HG02938 (cell line): Measurements from ENCODE around the gene ERC1.

Experiments used
- ATAC-seq: cut with Tn5 transposase; IDR thresholded peaks from one replicate; pipeline ENCODE4 v1.9.1; 2021; ENCODE audit warnings: mild to moderate bottlenecking, moderate library complexity; ENCODE audit not compliant: unreplicated experiment

ERC1 gene

DNA sequence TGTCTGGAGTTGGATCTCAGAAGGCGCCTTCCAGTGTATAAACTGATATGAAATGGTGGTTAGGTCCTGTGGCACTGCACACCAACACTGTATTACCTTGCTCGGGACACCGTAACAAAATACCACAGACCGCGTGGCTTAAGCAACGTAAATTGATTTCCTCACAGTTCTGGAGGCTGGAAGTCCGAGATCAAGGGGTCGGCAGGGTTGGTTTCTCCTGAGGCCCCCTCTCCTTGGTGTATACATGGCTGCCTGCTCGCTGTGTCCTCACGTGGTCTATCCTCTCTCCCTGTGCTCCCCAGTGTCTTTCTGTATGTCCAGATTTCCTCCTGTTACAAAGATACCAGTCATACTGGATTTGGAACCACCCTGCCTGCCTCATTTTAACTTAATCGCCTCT is 475.0 kb downstream of the ERC1 start:
- ATAC-seq: no peak

DNA sequence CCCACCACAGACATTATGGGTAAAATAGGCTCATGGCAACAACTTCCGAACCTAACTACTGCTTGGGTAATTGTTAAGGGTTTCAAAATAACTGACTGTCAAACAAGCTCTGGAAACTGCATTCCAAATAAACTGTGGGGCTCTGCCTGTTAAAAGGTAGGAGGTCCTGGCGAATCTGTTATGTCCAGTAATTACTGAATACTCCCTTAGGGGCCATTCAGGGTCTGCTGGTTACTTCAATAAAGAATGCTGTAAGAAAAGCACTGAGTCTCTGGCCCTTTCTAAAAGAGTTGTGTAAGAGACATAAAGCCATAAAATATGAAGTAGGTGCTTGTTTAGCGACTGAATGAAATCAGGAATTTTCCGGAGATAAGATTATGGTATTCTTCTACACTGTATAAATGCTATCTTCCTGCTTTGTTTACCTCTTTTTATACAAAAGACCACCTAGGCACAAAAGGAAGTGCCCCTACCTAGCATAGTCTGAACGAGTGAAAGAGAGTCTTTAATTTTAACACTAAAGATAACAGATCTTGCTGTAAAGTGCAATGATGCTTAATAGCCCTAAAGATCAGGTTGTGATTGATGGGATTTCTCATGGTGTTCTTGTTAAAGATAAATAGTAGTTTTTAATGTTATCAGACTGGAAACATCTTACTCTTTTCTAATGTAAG is 475.6 kb downstream of the ERC1 start:
- ATAC-seq: no peak

DNA sequence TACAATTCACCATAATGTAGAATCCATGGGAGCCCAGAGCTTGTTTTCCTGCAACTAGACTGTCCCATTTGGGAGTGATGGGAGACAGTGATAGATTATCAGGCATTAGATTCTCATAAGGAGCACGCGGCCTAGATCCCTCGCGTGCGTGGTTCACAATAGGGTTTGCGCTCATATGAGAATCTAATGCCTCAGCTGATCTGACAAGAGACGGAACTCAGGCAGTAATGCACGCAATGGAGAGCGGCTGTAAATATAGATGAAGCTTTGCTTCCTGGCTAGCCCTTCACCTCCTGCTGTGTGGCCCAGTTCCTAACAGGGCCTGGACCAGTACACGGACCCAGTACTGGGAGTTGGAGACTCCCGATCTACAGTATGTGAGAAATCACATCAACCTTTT is 476.7 kb downstream of the ERC1 start:
- ATAC-seq: no peak

DNA sequence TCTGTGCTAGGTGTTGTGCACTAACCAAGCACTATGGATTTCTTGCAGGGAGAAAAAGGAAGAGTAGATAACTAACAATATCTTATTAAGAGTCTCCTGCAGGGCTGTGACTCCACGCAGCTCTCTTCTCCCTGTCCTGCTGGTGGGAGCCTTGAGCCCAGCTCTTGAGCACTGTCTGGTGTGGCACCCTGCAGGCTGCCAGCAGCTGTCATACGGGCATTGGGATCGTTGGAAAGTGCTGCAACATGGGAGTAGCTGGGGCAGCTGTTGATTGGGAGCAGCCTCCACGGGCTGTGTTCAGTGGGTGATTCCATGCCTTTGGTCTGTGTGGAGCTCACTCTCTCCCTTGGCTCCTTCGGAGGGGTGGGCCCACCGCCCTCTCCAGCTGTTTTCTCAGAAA is 478.0 kb downstream of the ERC1 start:
- no peak for ATAC-seq

DNA sequence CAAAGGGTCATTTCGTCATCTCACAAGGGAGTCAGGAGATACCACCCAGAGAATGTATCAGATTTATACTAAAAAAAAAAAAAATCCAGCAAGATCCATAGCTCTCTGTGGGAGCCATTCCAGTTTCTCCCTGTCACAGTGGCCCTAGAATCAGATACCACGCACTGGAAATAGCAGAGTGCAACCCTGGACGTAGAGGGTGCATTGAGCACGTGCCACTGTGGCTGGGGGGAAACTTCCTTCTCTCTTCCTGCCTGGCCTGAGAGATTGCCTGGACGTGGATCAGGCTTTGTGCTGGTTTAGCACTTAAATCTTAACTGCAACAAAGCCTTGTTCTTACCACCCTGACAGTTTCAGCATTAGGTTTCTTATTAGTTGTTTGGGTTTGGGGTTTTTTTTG is 479.0 kb downstream of the ERC1 start:
- ATAC-seq: no peak

DNA sequence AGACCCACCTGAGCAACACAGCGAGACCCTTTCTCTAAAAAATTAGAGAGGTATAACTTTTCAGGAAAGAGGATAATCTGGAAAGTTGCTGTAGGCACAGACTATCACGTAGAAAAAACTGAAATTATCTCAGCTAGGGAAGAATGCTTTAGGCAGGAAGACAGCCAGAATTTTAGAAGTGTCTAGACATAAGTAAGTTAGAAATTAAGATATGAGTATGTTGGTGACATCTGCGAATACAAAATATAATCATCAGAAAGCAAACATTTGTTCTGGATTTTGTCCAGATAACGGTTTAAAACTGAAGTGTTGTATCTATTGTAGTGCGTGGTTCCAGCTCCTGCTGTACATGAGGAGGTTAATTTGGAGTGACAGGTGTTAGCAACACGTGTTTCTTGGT is 480.2 kb downstream of the ERC1 start:
- ATAC-seq: no peak

DNA sequence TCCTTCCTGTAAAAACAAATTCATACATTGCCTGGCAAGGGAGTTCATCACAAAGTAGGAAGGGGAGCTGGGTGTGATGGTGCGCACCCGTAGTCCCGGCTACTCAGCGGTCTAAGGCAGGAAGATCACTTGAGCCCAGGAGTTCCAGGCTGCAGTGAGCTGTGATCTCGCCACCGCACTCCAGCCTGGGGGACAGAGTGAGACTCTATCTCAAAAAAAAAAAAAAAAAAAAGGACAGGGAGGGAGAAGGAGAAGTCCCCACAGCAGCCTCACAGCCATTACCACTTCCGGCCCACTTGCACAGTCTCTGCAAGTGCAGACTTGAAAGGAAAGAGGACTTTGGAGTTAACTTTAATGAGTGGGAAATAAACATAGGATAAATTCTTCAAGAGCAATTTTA is 482.4 kb downstream of the ERC1 start:
- no peak for ATAC-seq

DNA sequence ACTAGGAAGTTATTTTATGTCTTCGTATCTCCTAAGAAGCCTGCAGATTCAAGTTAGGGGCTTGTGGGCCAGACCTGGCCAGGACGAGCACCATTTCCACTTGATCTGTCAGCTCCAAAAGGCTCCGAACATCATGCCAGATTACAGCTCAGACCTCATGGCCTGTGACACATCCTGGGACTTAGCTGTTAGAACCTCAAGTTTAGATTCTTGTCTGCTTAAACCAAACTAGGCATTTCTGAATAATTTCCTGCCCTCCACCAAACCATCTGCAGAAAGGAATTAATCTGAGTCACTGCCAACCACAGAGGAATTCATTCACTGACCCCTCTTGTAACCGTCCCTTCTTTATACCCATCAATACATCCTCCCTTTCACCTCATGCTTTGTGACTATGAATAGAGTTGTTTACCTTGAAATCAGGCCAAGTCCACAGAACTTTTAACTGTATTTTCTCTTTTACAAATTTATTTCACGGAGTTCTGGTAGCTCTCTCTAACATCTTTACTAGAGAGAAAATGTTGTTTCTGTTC is 483.1 kb downstream of the ERC1 start:
- no peak for ATAC-seq

DNA sequence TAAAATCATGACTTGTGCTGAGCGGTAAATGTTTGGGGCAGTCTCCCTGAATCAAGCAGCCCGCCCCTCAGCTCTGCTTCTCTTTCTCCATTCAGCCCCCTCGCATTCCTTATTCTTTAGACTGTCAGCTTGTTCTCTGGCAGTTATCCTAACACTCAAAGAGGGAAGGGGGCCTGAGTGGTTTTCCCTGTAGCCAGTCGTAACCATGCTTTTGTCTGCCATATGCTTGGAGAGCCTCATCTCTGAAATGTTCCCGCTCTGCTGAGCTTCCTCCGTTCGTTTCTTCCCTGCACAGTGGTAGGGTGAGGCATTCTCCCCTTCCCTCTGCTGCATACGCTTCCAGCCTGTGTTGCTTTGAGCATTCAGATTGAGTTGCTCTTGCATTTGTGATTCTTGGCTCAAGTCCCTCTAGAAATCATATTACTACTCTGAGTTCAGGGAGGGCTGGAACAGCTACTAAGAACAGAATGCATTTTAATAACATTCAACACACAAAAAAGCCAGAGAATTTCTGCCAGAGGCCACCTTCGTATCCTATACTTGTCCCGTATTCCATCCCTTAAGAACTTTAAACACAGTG is 483.6 kb downstream of the ERC1 start:
- ATAC-seq: no peak

DNA sequence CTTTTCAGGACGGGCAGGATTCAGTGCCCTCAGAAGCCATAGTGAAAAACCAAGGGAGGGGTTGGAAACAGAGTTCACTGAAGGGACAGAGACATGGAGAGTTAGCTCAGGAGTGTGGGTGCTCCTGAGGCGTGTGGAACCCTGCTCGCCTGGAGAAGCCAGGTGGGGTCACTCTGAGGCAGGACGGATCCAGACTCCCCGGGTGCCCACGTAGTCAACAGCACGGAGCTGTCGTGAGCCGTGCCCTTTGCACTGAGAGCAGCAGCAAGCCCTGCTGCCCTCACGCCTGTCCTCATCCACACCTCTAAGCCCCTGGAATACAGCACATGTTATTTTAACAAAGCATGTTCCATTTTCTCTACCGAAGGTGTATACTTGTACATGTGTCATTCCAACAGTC is 488.6 kb downstream of the ERC1 start:
- no peak for ATAC-seq

DNA sequence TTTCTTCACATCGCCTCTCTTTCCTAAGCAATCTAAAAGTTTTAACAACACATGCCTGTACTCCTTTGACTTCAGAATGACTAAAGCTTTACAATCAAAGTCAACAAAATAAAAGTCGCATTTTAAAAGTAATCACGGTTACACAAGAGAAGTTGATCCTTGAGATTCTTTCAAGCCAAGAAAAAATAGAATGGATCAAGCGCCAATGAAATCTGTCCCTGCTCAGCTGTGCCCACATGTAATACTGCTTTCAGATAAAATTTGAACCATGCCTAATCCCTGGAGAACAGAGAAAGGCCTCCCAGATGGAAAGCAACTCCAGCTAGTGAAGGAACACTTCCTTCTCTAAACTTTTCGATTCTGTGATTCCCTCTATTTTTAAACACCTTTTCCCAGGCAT is 490.3 kb downstream of the ERC1 start:
- ATAC-seq: no peak

DNA sequence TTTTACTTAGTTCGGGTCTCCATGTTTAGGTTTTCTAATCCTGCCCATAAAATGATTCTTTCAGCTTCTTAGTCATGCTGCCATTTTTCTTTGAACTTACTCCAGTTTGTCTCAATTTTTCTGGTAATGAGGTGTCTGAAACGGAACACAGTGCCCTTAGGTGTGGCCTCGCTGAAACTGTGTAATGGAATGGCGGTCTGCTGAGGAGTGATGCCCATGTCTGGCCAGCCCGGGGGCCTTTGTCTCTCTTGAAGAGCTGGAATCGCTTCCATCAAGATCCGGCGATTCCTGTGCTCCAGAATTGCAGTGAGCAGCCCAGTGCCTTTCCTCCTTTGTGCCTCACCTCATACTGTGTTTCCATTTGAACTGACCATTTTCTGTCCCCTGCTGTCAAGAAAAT is 490.9 kb downstream of the ERC1 start:
- no peak for ATAC-seq

DNA sequence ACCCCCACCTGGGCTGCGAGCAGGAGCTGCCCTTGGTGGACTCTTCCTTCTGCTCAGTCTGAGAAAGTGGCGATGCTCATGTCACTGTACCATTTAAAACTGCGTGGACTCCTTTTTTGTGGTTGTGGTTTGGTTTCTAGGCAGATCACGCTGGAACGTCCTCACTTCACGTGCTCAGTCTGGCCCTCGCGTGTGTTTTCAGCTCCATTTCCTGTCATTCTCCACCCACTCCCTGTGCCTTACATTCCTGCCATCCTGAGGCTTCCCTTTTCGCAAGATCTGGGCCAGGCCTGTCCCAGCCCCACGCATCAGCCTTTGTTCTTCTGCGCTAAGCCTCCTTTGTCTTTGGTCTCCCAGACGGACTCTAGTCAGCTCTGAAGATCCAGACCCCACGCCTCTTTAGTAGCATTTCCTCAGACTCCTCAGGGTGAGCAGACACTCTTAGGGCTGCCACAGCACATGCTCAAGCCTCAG is 497.9 kb downstream of the ERC1 start:
- ATAC-seq: no peak

DNA sequence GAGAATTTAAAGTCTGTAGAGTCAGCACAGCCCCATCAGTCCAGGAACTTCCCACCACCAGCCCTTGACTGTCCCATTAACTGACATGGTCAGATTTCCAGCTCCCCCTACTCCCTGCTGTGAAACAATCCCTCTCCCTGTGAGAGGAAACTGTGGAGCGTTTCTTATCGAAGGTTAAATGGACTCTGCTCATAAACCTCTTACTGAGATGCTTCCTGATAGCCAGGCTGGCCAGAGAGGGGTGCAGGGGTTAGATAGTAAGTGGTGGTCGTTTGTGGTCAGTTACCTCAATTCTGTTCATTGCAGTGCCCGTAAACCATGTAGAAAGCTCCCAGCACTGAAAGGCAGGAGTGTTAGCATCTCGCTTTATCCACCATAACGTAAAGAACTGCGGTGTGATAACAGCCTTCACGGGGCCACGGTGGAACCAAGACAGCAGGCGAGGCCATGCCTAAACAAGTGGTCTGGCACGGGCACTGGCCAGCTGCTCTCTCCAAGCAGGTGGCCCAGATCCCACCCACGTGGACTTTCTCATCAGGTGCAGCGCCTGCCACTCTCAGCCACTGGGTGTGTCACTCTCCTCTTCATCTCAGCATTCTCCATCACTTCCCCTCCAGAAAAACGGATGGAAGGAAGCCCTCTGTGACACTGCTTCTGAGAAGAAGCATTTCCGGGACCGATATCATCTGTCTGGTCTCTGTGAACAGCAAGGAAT is 501.1 kb downstream of the ERC1 start:
- ATAC-seq: no peak

DNA sequence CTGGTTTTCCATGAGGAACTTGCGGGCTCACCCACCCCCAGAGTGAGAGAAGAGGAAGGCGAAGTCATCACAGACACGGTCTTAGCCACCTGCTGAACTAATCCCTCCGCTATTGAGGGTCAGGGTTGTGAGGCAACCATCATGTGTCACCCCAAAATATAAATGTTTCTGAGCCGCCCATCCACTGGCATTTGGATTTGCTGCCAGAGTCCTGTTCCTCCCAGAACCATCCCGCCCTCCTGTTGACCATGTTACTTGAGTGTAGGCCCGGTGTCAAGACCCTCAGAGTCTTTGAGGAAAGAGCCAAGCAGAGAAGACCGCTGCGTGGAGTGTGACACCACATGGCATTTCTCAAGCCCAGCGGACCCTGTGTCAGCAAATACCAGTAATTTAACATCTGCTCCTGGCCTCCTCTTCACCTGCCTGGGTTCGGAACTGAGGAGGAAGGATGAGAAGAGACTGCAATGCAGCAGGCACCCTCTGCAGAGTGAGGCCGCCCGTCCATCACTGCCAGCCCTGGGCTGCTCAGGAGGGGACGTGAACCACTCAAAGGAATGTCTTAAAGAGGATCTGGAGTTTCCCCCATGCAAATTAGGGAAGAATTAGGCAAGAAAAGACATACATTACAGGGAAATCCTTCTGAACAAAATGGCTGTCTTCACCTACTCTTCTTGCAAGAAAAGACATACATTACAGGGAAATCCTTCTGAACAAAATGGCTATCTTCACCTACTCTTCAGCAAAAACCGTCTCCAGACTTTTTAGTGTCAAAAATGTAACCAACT is 502.9 kb downstream of the ERC1 start:
- ATAC-seq: no peak

DNA sequence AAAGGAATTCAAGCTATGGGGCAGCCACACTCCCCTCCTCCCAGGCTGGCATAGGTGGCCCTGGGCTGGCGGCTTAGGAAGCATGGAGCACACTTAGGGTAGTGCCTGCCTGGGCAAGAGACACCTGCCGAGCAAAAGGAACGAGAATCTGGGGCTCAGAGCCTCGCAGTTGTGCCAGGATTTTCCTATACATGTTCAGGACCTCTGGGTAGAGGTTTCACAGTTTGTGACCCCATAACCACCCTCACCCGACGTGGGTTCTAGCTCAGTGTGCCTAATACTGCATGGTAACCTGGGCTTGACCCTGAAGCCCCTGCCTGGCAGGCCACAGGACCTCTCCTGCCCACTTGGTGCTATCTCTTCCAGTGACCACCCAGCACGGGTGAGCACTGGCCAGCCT is 503.8 kb downstream of the ERC1 start:
- no peak for ATAC-seq

DNA sequence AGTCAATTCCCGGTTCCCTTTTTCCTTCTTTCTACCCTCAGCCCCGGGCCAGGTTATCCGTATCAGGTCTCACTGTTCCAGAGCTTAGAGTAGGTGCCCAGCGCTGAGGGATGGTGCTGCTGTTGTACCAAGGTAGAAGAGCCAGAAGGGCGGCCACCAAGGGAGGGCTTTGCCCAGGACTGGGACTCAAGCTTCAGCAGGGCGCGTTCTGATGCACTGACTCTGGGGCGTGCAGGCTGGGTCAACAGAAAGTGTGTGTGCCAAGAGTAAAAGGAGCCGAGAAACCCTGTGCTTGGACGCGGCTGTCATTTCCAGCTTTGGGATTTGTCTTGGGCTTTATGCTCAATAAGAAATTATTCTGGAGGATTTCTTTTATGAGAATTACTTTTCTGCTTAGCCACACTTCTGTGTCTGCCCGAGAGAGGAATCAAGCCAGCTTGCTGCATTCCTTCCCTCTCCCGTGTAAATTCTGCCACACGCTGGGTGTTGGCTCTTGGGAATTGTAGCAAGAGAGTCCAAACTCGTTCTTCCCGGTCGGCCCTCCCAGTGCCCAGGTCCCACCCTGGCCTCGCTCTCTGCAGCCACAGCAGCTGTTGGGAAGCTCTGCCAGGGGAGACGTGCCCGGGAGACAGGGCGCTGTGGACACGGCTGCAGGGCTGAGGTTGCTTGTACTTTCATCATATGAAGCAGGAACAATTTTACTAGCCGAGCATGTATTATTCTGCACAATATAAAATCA is 505.3 kb downstream of the ERC1 start:
- no peak for ATAC-seq

DNA sequence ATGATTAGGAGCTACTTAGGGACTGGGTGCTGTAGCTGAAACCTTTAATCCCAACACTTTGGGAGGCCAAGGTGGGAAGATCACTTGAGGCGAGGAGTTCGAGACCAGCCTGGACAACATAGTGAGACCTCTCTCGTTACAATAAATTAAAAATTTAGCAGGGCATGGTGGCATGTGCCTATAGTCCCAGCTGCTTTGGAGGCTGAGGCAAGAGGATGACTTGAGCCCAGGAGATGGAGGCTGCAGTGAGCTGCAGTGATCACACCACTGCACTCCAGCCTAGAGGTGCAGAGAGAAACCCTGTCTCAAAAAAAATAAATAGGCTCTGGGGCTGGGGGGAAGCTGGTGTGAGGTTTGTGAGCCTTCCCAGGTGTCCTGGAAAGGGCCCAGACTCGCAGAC is 506.1 kb downstream of the ERC1 start:
- ATAC-seq: no peak

DNA sequence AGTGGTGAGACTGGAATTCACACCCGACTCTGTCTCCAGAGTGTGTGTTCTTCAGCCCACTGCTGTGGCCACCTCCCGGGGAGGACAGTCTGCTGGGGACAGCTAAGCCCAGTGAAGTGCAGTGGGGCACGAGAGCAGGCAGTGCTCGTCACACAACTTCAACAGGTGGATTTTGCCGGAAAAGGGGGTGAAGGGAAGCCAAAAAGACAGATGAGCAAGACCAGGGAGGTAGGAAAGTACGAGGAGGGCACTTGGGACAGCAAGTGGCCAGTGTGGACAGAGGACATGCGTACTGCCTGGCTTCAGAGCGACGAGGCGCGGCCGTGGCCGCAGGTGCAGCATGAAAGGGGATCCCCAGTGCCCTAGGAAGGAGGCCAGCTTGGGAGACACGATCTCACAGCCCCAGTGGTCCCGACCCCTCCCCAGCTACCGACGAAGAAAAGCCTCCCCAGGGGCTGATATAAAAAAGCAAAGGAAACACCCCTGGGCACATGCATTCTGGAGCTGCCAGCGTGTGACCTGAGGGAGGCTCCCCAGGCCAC is 507.2 kb downstream of the ERC1 start:
- ATAC-seq: no peak

DNA sequence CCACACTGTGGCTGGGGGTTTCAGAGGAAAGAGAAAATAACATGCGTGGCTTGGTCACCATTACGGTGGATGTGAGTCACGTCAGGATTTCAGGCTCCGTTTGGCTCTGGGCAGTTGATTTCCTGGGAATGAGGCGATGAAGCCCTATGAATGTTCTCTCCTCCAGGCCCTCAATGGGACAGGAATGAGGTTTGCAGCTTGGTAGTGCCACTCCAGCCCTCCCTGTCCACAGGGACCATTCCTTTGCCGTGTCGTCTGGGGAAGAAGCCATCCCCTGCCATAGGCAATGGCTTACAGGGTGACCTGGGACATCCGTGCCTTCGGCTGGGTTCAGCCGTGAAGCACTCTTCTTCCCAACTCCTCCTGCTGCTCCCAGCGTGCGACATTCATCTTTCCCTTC is 508.3 kb downstream of the ERC1 start:
- ATAC-seq: no peak
